AG04449 (cell line): Measurements from ENCODE around the gene EGF.
A peak's percentile ranks its signal among the peaks of the same experiment; 100 is the strongest.

ENCODE experiments used
- CTCF ChIA-PET: fragments of 350-600 bp; formaldehyde crosslinking; extraction: SDS; loops from one replicate; lab custom pipeline; 2021; ENCODE audit warnings: antibody characterized with exemption; lab: Yijun Ruan, JAX
- POLR2A ChIA-PET: fragments of 400-600, 350-600 bp; formaldehyde crosslinking; extraction: SDS; loops from one replicate; lab custom pipeline; 2020; ENCODE audit warnings: antibody characterized with exemption, inconsistent platforms; lab: Yijun Ruan, JAX
- DNase-seq: peaks from one replicate; pipeline ENCODE4 v3.0.0-alpha.2; 2010; ENCODE audit warnings: low read depth, low spot score
- H3K4me3 ChIP-seq: 2 replicates; pipeline ENCODE4 v1.5.1; 2011; ENCODE audit warnings: low read depth, mild to moderate bottlenecking, control low read depth, low read length
- TF ChIP-seq, protein P1 (sequence below): IDR thresholded peaks from one replicate; pipeline ENCODE4 v1.5.1; 2011; ENCODE audit warnings: mild to moderate bottlenecking, moderate library complexity, low read length, control low read depth, inconsistent platforms; ENCODE audit not compliant: insufficient read depth; ENCODE audit errors: missing control alignments

EGF gene

DNA sequence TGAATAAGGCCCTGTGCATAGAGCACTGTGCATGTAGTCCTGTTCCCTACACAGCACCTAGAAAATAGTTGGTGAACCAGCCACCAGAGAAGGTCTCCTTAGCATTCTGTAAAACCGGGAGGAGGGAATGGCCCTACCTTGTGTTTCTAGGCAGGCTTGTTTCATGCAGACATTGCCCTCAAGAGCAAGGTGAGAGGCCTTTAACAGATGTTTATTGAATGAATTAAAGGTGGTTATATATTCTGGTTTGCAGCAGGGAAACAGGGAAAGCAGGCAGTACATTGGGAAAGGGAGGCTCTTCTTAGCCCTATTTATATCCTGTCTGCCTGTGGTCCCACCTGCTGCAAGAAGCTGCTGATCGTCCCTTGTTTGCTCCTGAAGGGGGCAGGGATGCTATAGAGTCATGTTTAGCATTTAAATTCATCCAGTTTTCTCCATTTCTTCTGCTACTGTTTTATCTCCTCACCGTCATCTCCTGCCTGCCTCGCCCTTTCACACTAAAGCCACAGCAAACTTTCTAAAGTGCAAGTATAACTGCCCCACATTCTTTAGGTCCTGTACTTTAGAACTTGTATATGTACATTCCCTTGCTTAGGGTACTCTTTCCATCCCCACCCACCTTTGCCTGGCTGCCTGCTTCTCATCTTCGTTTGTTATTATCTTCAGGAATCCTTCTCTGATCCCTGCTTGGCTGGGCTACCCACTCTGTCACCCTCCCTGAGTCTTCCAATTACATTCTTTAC lies 60.3 kb downstream of the EGF start:
- no peak overlapping the region for H3K4me3 ChIP-seq
- DNase-seq = no peak
- TF ChIP-seq, protein P1, sequence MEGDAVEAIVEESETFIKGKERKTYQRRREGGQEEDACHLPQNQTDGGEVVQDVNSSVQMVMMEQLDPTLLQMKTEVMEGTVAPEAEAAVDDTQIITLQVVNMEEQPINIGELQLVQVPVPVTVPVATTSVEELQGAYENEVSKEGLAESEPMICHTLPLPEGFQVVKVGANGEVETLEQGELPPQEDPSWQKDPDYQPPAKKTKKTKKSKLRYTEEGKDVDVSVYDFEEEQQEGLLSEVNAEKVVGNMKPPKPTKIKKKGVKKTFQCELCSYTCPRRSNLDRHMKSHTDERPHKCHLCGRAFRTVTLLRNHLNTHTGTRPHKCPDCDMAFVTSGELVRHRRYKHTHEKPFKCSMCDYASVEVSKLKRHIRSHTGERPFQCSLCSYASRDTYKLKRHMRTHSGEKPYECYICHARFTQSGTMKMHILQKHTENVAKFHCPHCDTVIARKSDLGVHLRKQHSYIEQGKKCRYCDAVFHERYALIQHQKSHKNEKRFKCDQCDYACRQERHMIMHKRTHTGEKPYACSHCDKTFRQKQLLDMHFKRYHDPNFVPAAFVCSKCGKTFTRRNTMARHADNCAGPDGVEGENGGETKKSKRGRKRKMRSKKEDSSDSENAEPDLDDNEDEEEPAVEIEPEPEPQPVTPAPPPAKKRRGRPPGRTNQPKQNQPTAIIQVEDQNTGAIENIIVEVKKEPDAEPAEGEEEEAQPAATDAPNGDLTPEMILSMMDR = no peak
- CTCF ChIA-PET = no interaction called here
- POLR2A ChIA-PET = no interaction called here

DNA sequence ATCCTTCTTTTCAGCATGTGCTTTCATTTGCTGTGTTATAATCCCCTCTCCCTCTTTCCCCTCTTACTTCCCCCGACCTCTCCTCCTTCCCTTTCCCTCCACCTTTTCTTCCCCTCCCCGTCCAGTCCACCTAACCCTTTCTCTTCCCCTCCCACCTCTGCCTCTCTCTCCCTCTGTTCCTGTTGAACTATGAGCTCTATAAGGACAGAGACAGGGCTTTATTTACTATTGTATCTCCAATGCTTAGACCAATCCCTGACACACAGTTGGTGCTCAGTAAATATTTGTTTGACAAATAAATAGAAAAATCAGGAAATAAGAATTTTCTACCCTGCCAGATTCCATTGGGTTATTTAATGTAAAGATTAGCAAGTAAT lies 60.8 kb downstream of the EGF start:
- H3K4me3 ChIP-seq = no peak overlapping the region
- ChIA-PET CTCF (no interaction called here), POLR2A (no interaction called here)
- no peak for DNase-seq
- TF ChIP-seq, protein P1 = no peak

DNA sequence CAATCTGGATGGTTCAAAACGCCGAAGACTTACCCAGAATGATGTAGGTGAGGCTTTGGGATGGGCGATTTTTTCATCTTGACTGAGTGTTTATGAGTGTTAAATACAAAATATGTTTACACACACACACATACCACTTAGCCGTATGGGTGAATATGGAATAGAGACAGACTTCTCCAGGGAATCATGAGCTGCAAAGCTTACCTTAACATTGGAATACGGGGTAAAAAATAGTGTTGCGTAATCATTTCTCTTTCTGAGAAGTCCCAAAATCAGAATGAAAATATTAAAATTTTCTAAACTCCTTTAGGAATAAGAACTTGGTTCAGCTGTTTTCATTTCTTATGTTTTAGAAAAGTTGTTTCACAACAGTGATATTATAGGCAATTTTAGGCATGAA lies 63.5 kb downstream of the EGF start:
- no peak overlapping the region for H3K4me3 ChIP-seq
- CTCF ChIA-PET = interaction anchor here (0.9 to 8.3 kb wide), 6 partner anchors 9 to 553 kb away, joined by 3 to 146 read pairs (median 9); partner anchors contain the start of genes CASP6 and SEC24B
- DNase-seq = no peak
- TF ChIP-seq, protein P1 = no peak
- POLR2A ChIA-PET = no interaction called here

DNA sequence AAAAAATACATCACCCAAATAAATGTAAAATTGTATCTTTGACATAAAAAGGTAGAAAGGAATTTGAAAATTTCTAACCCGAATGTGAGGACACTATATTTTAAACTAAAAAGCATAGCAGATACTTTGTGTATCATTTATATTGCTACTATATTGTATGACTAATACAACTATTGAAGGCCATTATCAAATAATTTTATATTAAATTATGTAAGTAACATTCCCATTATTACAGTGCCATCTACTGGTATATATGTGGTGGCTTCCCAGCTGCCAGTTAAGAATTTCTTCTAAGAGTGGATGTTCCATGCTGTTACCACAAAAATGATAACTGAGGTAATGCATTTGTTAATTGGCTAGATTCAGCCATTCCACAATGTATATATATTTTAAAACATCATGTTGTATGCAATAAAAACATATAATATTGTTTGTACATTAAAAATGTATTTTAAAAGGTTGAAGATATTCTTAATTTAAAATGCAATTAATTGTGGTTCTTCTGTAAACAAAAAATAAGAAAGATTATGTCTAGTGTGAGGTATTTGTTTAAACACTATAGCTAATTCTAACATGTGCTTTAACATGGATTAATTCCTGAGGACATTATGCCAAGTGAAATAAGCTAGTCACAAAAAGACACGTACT lies 65.3 kb downstream of the EGF start:
- DNase-seq = no peak
- TF ChIP-seq, protein P1 = peak; percentile 38
- CTCF ChIA-PET = interaction anchor here (0.8 to 8.3 kb wide), 26 partner anchors 9 to 1144 kb away, joined by 3 to 146 read pairs (median 4); partner anchors contain the start of genes LRIT3 and SEC24B
- POLR2A ChIA-PET = no interaction called here
- H3K4me3 ChIP-seq = no peak overlapping the region

DNA sequence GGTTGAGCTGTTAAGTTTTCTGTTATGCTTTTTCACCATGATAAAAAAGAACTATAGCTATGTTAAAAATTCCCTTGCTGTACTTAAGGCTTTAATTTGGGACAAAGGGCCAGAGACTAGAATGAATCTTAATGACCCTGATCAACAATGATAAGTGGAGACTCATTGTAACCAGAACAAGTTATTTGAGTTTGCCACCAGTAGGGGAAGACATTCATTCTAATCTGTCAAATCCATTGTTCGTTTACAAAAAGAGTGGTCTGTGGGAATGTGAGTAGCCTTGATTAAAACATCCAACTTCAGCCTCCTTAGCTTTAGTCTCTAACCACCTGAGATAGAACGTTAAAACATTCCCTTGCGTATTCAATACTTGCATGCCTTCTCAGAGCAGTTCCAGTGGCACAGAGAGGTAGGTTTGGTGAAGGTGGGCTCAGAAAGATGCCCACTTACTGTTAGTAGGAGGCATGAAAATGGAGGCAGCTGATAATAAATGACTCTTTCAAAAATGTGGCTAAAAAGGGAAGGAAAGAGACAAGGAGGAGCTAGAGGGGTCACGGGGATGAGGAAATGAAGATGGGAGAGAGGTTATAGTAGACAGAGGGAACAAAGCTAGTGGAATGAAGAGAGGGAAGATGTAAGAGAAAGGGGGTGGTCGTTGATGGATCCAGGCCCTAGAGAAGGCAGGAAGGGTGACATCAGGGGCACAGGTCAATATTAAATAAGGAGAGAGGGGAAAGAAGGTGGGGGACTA lies 66.2 kb downstream of the EGF start:
- no peak for DNase-seq
- no peak overlapping the region for H3K4me3 ChIP-seq
- TF ChIP-seq, protein P1 = peak; percentile 17
- ChIA-PET POLR2A (no interaction called here), CTCF (interaction anchor here (0.7 to 8.3 kb wide), 26 partner anchors 8 to 1145 kb away, joined by 3 to 146 read pairs (median 4); partner anchors contain the start of genes CASP6, LRIT3 and SEC24B)
